GM23248 (cell line): Measurements from ENCODE around the gene EGFL7.

Experiments
- EZH2 ChIP-seq: fragments of 200-600 bp; sonication (generic); IDR thresholded peaks from 2 replicates; pipeline ENCODE4 v1.6.1; 2018; ENCODE audit warnings: antibody characterized with exemption, mild to moderate bottlenecking; ENCODE audit not compliant: insufficient read depth, poor library complexity, severe bottlenecking
- EZH2phosphoT487 ChIP-seq: fragments of 200-600 bp; sonication (generic); IDR thresholded peaks from 2 replicates; pipeline ENCODE4 v1.6.1; 2018; ENCODE audit warnings: antibody characterized with exemption, moderate library complexity, mild to moderate bottlenecking, low read depth; ENCODE audit not compliant: insufficient read depth

DNA sequence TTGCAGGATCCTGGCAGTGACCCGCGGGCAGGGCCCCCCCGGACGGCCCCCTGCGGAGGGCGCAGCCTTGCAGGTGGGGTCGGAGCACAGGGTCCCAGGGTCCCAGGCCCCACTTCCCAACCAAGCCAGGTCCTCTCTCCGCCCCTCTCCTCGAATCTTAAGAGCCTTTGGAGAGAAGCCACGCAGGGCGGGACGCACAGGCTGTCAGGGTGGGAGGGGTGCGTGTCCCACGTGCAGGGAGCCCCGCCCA, 18.4 kb upstream of the EGFL7 start:
- no peak for TF ChIP-seq EZH2
- no peak for TF ChIP-seq EZH2phosphoT487
